NCI-H128 (cell line): ENCODE data around the gene MAPKAPK5.
"Not testable (repeated sequence)": the region's sequence is repeated elsewhere in the genome, so short reads cannot be mapped to it uniquely, and the experiment has no call there.

Experiments used
- DNase-seq: peaks from one replicate; lab custom pipeline; 2025; ENCODE audit not compliant: unreplicated experiment; lab: John Stamatoyannopoulos, UW

The MAPKAPK5 gene, protein sequence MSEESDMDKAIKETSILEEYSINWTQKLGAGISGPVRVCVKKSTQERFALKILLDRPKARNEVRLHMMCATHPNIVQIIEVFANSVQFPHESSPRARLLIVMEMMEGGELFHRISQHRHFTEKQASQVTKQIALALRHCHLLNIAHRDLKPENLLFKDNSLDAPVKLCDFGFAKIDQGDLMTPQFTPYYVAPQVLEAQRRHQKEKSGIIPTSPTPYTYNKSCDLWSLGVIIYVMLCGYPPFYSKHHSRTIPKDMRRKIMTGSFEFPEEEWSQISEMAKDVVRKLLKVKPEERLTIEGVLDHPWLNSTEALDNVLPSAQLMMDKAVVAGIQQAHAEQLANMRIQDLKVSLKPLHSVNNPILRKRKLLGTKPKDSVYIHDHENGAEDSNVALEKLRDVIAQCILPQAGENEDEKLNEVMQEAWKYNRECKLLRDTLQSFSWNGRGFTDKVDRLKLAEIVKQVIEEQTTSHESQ

DNA sequence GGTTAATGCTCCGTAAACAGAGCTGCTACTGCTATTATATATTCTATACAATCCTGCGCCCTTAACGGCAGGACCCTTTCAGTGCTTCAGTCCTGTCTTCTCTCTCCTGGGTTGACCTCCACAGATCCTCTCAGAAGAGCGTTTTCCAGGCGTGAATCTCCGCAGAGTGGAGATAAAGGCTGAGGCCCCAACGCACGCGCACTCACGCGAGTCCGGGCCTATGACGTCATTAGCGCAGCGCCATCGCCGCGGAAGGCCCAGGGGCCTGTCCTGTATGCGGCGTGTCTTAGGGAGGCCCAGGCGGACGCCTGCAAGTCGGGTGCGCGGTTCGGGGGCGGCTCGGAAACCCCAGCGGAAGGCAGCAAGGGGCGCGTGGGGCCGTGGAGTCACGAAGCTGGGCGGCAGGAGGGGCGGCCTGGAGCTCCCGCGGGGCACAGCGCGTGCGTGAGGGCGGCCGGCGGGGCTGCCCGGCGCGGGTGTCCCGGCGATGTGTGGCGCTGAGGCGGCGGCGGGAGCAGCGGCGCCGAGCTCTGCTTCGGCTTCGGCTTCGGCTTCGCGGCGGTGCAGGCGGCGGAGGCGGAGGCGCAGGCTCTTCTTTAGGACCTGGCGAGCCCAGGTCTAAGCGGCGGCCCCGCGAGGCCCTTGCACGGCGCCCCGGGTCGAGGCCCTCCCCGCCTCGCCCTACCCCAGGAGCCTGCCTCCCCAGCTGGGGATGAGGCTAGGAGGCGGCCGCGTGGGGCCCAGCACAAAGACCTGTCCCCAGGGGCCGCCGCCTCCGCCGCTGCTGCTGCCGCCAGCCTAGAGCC, at the start of gene MAPKAPK5:
MAPKAPK5 (plus strand) TSS at position 479 of the 806 bp plus-strand sequence. CDS start 506 bp downstream, outside the sequence.
- peak; percentile 87 for DNase-seq

DNA sequence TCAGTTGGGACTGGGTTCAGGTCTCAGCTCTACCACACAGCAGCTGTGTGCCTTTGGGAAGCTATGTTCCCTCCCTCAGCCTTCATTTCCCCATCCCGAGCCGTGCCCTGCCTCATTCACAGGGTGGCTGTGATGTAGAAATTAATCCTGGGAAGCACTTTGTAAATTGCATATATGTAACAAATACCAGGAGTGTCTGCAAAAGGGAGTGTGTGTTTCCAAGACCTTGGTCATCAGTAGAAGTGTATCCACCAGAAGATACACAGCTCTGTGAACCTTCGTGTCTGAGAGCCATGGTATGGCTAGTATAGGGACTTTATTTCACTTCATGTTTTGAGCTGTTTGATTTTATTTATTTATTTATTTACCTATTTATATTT, 49.2 kb upstream of the MAPKAPK5 start:
- DNase-seq, result no peak

DNA sequence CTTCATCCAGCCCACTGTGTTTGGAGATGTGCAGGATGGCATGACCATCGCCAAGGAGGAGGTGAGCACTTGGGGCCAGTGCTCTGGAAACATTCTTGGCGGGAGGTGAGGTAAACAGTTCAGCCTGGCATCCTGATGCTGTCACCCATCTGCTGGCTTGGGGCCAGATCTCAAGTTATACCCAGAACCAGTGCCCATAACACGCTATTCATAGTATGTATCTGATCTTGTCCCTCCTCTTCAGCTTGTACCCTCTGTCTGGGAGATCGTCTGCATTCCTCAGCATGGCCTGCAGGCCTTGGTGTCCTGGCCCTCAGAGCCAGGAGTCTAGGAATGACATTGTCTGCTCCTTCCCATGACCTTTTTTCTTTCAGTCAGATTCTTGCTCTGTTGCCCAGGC, 43.8 kb upstream of the MAPKAPK5 start:
- DNase-seq, result no peak

DNA sequence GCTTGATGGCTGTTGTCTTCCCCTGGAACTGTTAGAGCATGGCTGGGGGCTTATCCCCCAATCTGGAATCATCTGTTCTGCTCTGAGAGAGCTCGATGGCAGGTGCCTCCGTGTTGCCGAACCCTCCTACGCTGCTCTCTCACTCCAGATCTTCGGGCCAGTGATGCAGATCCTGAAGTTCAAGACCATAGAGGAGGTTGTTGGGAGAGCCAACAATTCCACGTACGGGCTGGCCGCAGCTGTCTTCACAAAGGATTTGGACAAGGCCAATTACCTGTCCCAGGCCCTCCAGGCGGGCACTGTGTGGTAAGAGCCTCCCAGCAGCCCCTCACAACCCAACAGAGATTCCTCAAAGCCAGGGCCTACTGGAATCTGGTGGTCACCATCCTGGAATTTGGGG, 42.3 kb upstream of the MAPKAPK5 start:
- DNase-seq, result no peak

DNA sequence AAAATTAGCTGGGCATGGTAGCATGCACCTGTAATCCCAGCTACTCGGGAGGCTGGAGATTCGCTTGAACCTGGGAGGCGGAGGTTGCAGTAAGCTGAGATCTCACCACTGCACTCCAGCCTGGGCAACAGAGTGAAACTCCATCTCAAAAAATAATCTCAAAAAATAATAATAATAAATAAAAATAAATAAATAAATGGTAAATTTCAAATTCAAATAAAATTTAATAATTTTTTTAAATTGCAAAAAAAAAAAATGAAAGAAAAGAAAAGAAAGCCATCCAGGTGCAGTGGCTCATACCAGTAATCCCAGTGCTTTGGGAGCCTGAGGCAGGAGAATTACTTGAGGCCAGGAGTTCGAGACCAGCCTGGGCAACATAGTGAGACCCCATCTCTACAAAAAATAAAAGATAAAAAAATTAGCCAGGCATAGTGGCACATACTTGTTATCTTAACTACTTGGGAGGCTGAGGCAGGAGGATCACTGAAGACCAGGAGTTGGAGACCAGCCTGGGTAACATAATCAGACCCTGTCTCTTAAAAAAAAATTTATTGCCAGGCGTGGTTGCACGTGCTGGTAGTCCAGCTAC, 38.9 kb upstream of the MAPKAPK5 start:
- no peak for DNase-seq

DNA sequence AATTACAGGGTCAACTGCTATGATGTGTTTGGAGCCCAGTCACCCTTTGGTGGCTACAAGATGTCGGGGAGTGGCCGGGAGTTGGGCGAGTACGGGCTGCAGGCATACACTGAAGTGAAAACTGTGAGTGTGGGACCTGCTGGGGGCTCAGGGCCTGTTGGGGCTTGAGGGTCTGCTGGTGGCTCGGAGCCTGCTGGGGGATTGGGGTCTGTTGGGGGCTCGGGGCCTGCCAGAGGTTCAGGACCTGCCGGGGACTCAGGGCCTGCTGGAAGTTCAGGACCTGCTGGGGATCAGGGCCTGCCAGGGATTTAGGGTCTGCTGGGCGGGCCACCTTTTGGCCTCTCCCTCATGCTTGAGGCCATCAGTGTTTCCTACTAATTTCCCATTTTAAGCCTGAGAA, 38.2 kb upstream of the MAPKAPK5 start:
- no peak for DNase-seq

DNA sequence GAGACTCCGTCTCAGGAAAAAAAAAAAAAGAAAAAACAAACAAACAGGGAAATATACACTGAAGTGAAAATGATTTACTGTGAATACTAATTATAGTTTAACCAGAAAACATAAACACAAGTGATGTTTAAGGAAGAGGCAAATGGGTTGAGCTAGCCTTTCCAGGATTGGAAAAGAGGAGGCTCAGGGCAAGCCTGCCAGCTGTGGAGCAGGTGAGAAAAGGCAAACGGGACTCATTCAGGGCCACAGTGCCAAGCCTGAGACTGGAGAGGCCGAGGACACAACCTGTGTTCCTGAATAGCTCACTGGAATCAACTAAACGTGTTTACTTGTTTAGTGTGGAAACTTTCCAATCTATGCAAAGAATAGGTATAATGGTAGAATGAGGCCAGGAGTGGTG, 35.7 kb upstream of the MAPKAPK5 start:
- no peak for DNase-seq

DNA sequence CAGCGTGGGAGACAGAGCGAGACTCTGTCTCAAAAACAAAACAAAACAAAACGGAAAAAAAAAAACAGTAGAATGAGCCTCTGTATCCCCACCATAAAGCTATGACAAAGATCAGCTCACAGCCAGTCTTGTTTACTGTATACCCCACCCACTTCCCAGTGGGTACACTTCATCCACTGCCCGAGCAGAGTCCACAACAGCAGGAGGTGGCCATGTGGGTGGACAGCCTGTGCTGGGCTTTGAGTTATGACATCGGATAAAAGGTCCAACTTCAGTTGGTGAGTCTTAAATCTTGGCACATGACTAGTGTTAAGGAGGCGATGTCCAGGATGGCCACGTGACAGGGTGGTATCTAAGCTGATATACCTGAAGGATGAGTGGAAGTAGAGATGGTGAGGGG, 34.8 kb upstream of the MAPKAPK5 start:
- no peak for DNase-seq

DNA sequence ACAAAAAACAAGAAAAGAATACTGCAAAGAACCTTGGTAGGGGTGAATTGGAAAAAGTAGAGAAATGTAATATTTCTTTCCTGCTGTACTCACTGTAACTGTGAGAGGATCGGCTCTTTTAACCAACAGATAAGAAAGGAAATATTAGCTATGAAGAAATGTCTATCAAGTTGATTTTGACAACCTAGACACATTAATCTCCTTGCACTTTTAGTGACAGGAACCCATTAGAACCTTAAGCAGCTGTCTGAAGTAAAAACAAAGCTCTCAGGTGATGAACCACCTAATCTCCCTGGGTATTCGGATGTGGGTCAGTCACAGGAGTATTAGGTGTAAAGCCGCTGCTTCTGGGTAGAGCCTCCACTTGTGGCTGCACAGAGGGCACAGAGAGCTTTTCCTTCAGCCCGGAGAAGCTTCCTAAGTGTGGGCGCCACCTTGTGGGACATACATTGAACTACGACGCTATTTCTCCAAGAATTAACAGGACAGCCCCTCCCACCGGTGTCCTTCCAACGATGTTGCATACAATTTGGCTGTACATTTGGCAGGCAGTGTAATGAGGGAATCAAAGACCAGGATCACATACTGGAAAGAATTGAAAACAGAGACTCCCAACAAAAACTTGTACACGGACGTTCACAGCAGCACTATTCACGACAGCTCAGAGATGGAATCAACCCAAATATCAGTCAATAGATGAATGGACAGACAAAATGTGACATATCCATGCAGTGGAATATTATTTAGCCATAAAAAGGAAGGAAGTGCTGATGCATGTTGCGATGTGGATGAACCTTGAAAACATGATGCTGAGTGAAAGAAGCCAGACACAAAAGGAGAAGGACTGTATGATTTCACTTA, 28.9 kb upstream of the MAPKAPK5 start:
- DNase-seq, result peak; percentile 60

DNA sequence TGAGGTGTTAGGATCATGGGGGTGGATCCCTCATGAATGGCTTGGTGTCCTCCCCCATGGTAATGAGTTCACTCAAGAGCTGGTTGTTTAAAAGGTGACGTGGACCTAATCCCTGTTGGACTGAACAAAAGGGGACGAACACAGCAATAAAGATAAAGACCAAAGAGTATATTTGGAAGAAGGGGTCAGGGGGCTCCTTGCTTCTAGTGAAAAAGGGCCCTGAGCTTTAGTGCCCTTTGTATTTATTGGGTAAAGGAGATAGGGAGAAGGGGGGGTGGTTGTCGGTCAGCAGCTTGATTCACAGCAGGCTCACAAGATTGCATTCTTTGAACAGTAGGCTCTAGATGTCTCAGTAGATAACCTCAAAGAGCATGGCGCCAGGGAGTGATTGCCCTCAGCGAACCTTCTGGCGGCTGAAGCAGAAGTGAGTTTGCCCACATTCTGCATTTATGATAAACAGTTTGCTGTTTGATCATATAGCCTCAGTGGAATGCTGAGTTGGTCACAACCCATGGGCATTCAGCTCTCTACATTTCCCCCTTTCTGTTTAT, 25.9 kb upstream of the MAPKAPK5 start:
- DNase-seq, result no peak

DNA sequence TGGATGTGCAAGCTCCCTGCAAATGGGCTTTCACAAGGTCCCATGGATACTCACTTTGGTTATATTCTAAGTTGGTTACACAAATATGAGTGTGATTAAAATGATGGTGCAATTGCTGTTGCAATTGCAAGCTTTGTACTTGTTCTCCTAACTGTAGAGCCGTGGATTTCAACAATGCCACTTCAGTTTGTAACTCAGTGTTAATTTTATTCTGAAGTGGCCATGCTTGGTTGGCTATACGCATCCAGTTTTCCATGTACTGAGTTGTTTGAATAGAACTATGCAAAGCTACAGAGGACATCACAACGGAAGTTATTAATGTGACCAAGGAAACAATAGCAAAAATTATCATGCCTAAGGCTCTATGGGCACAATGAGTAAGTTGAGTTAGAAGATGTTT, 25.1 kb upstream of the MAPKAPK5 start:
- not testable (repeated sequence) for DNase-seq

DNA sequence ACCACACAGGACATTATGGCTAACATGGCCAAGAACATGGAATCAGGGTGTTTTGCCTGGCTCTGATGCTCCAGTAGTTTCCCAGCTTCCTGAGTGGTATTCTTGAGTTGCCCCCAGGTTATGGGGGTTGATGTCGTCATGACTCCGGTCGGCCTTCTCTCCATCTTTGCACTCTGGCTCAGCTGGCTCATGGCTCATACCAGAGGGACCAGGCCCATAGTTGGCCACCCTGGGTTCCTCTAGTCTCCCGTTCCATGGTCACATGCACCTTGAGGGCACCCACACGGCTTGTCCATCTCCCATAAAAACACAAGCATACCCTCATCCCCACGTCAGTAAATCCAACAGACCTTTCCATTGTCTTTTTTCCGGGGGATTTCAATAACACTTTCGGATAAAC, 23.7 kb upstream of the MAPKAPK5 start:
- no peak for DNase-seq

DNA sequence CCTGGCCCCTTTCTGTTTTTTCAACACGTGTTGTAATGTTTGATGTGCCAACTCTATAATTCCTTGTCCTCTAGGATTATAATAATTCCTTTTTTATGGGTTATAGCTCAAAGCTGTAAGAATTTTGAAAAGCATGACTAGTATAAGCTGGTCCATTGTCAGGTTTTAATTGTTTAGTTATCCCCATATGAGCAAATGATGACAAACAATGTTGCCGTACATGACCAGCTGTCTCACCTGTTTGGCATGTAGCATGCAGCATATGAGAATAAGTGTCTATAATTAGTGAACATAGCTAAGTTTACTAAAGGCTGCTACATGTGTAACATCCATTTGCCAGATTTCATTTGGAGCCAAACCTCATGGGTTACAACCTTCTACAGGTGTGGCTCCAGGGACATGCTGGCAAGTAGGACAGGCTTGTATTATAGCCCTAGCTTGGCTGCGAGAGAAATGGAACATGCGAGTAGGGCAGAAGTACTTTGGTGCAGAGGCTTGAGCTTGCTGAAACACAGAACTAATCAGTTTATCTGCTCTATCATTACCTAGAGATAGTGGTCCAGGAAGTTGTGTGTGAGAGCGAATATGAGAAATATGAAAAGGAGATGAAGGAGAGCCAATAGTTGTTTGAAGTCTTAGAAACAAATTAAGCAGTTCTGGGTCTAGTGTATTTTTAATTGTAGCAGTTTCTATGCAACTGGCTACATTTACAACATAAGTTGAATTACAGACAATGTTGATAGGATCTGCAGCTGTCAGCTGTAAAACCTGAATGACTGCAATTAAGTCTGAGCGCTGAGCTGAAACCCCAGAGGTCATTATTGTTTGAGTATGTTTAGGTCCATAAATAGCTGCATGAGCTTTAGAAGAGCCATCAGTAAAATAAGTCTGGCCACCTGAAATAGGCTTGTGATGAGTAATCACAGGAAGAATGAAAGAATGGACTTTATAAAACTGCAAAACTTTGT, 22.6 kb upstream of the MAPKAPK5 start:
- no peak for DNase-seq

DNA sequence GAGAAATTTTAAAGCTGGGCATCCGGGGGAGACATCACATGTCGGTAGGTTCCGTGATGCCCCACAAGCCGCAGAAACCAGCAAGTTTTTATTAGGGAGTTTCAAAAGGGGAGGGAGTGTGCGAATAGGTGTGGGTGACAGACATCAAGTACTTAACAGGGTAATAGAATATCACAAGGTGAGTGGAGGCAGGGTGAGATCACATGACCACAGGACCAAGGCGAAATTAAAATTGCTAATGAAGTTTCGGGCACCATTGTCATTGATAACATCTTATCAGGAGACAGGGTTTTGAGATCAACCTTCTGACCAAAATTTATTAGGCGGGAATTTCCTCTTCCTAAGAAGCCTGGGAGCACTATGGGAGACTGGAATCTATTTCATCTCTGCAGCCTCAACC, 21.2 kb upstream of the MAPKAPK5 start:
- DNase-seq, result not testable (repeated sequence)

DNA sequence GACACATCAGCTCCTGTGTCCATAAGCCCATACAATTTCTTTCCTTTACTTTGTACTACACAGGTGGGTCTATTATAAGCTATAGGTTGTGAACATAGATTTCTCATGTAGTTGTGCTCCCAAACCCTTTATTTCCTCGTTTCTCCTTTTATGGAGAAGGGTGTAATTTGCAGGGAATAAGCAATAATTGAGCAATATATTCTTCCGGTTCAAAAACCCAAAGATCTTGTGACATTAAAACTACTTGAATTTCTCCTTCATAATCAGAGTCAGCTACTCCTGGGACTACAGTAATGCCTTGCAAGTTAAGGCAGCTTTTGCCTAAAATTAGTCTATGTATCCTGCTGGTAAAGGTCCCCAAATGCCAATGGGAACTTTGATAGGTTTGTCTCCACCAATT, 19.1 kb upstream of the MAPKAPK5 start:
- no peak for DNase-seq

DNA sequence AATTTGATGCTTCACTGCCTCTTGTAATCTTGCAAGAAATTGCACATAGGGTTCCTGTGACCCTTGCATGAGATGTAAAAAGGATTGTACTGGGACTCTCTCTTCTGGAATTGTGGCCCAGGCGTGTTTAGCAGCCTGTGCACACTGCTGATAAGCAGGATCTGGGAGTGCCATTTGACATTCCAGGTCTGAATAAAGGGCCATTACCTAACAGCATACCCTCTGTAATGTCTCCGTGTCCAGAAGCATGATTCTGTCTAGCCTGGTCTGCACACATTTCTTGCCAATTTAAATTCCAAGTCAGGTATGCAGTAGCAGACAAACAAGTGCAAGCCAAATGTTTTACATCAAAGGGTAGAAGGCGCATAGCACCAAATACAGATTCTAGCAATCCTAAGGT, 18.1 kb upstream of the MAPKAPK5 start:
- DNase-seq, result no peak

DNA sequence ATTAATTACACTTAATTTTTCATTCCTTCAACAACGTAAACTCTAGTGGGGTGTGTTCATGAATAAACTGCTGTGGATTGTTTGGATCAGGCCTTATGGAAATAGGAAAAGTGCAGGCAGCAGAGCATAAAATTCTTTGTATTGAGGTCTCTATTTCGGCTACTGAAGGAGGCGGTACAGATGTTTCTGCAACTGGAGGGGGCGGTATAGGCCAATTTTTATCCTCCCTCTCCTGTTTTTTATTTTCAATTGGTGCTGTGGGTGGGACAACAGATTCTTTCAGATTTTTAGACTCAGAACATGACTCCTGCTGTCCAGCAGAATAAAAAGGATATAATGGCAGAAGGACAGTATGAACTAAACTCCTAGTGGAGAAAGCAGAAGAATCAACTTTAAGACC, 17.7 kb upstream of the MAPKAPK5 start:
- not testable (repeated sequence) for DNase-seq

DNA sequence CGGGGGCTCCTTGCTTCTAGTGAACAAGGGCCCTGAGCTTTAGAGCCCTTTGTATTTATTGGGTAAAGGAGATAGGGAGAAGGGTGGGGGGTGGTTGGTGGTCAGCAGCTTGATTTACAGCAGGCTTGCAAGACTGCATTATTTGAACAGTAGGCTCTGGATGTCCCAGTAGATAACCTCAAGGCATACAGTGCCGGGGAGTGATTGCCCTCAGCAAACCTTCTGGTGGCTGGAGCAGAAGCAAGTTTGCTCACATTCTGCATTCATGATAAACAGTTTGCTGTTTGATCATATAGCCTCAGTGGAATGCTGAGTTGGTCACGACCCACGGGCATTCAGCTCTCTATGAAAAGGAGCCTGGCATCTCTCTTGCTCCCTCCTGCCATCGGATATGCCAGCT, 16.5 kb upstream of the MAPKAPK5 start:
- no peak for DNase-seq

DNA sequence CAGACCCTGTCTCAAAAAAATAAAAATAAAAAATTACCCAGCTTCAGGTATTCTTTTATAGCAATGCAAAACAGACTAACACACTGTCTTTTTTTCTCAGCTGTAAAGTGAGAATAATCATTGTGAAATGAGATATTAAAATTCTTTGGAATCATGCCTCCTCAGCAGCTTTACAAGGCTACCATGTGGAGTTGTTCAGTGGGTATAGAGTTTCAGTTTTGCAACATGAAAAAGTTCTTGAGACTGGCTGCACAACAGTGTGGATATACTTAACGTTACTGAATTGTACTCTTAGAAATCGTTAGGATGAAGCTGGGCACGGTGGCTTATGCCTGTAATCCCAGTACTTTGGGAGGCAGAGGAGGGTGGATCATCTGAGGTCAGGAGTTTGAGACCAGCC, 15.7 kb upstream of the MAPKAPK5 start:
- DNase-seq, result no peak
